Activated naive CD8-positive, alpha-beta T cell treated with anti-CD3 and anti-CD28 coated beads, Interleukin-2, amount 10 ng/mL, durations not matched to agents 7 days and 5 days (primary cell): ENCODE data around the gene EPHB6. TPM values are rescaled to one million over a fixed set of nuclear protein-coding genes. Genes with fewer than 3 reads are reported as not detected.

Experiments used
- ATAC-seq: fragments of 150-1000 bp; cut with Tn5 transposase; one replicate; pipeline ENCODE4 v1.10.0; 2021; ENCODE audit warnings: low read depth, moderate library complexity
- POLR2A ChIA-PET: fragments of 350-600 bp; sonication (Branson Sonifier 250); formaldehyde crosslinking; loops from one replicate; lab custom pipeline; 2021; ENCODE audit warnings: antibody characterized with exemption; lab: Charles Lee
- DNase-seq: peaks from one replicate; pipeline ENCODE4 v3.0.0; 2021
- H3K27ac Mint-ChIP-seq: one replicate; pipeline ENCODE4 v1.8.0; 2022; ENCODE audit warnings: mild to moderate bottlenecking, mixed read lengths
- H3K27me3 Mint-ChIP-seq: one replicate; pipeline ENCODE4 v1.8.0; 2022; ENCODE audit warnings: mild to moderate bottlenecking, moderate library complexity, mixed read lengths
- H3K36me3 Mint-ChIP-seq: one replicate; pipeline ENCODE4 v1.8.0; 2021; ENCODE audit warnings: mild to moderate bottlenecking, mixed read lengths
- H3K4me1 Mint-ChIP-seq: one replicate; pipeline ENCODE4 v1.8.0; 2021; ENCODE audit warnings: mixed read lengths
- H3K4me3 Mint-ChIP-seq: one replicate; pipeline ENCODE4 v1.8.0; 2022; ENCODE audit warnings: mild to moderate bottlenecking, moderate library complexity, mixed read lengths
- H3K9me3 Mint-ChIP-seq: one replicate; pipeline ENCODE4 v1.8.0; 2021; ENCODE audit warnings: mixed read lengths
- total RNA-seq, 2 experiments: library from RNA; stranded (reverse); gene quantifications; one replicate each; pipeline ENCODE4 v1.2.3, GENCODE V29; 2021

EPHB6 gene
- total RNA-seq, 2 experiments from 2014 or later, result 20.1 to 25.2 TPM

DNA sequence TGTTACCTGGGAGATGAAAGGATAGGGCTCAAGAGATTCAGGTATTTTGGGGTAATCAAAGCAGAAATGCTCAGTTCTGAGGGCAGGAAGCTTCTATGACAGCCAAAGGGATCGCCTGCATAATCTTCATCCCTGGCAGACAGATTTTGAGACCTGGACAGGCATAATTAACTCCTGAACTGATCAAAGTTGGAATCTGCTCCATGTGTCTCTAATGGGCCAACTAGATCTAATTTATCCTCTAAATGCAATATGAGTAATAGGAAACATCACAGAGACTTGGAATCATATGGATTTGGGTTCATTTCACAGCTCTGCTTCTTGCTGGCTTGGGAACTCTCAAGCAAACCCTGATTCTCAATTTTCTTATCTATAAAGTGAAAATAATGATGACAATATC is 41.2 kb upstream of the EPHB6 start:
- H3K4me1 Mint-ChIP-seq, result peaks cover 52% of the 10 kb centered on the region
- H3K36me3 Mint-ChIP-seq, result no peaks in the 10 kb centered on the region
- H3K27ac Mint-ChIP-seq, result peak overlapping the region; percentile 99
- ATAC-seq, result no peak
- no peaks in the 10 kb centered on the region for H3K9me3 Mint-ChIP-seq
- peaks cover 2% of the 10 kb centered on the region for H3K27me3 Mint-ChIP-seq
- DNase-seq, result no peak
- POLR2A ChIA-PET, result interaction anchor here (0.7 to 15.1 kb wide), 5 partner anchors 12 to 425 kb away, joined by 3 to 1271 read pairs (median 8); no protein-coding TSS in a partner anchor
- peak overlapping the region; percentile 7 for H3K4me3 Mint-ChIP-seq

DNA sequence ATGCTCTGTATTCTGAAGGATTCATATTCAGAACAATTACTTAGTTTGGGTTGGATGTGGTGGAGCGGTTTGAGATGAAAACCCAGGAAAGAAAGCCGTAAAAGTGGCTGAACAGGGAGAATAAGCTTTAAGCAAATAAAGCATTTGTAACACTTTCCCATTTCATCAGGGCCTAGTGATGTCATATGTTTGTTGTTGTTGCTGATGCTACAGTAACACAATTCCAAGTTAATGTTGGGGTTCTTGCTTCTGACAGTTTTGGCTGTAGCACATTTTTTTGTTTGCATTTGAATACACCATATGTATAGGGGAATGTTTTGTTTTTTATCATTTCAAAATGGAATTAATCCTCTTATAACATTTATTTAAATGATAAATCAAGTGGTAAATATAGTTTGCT is 40.4 kb upstream of the EPHB6 start:
- POLR2A ChIA-PET, result interaction anchor here (0.7 to 15.1 kb wide), 2 partner anchors 22 to 227 kb away, joined by 5 to 1271 read pairs; no protein-coding TSS in a partner anchor
- Mint-ChIP-seq H3K4me1 (peaks cover 48% of the 10 kb centered on the region), H3K36me3 (no peaks in the 10 kb centered on the region), H3K27me3 (peaks cover 2% of the 10 kb centered on the region), H3K9me3 (no peaks in the 10 kb centered on the region), H3K4me3 (peak overlapping the region; percentile 33), H3K27ac (peak overlapping the region; percentile 19)
- ATAC-seq (no peak), DNase-seq (no peak)

DNA sequence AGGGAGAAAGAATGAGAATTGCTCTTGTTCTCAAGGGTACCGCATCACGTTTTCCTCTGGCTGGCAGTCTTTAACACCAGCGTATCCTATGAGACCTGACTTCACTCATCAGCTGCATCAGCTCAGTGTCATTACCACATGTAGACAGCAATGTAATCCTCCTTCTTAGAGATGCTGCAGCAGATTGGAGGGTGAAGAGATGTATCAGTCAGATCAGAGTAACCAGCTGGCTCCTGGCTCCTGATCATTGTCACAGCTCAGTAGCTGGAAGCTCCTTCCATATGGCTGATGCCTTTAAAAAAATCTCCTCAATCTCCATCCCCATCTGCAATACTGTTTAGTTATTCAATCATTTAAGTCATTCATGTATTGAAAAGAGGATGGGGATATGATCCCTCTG is 39.7 kb upstream of the EPHB6 start:
- ATAC-seq (no peak), DNase-seq (no peak)
- H3K9me3 Mint-ChIP-seq, result no peaks in the 10 kb centered on the region
- POLR2A ChIA-PET, result interaction anchor here (15.1 kb wide), 1 partner anchor 23 kb away, joined by 1271 read pairs; no protein-coding TSS in a partner anchor
- no peaks in the 10 kb centered on the region for H3K36me3 Mint-ChIP-seq
- no peak overlapping the region for H3K27ac Mint-ChIP-seq
- H3K4me3 Mint-ChIP-seq, result no peak overlapping the region
- H3K4me1 Mint-ChIP-seq, result peaks cover 43% of the 10 kb centered on the region
- peaks cover 7% of the 10 kb centered on the region for H3K27me3 Mint-ChIP-seq

- Mint-ChIP-seq H3K27me3 (peaks cover 7% of the 10 kb centered on the region), H3K4me1 (peaks cover 21% of the 10 kb centered on the region), H3K36me3 (peaks cover 3% of the 10 kb centered on the region), H3K4me3 (no peak overlapping the region), H3K9me3 (peaks cover 3% of the 10 kb centered on the region), H3K27ac (no peak overlapping the region)
- POLR2A ChIA-PET, result interaction anchor here (0.8 kb wide), 1 partner anchor 9 kb away, joined by 3 read pairs; no protein-coding TSS in a partner anchor
- ATAC-seq, result no peak
- no peak for DNase-seq
These were observed 37.4 kb upstream of the EPHB6 start for GRCh38 chr7:142817506-142817905.

DNA sequence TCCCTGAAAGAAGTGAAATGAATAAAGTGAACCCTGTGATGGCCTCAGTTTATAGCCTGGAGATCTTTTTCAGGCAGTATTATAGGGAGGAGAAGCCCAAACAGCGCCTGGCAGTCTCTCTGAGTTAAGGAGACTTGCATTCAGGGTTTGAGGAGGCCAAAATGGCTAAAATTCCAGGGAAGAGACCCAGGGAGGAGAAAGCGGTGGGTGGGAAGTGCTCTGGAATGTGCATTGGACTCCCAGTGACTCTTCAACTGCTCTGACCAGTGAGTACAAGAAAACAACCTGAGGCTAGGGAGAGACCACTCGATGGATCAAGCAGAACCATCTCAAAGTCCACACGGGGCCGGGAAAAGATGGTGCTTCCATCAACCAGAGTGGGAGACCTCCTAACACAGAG is 35.3 kb upstream of the EPHB6 start:
- peaks cover 12% of the 10 kb centered on the region for H3K27me3 Mint-ChIP-seq
- no peak overlapping the region for H3K27ac Mint-ChIP-seq
- H3K4me3 Mint-ChIP-seq, result no peak overlapping the region
- DNase-seq, result no peak
- ATAC-seq, result no peak
- H3K36me3 Mint-ChIP-seq, result peaks cover 3% of the 10 kb centered on the region
- H3K9me3 Mint-ChIP-seq, result peaks cover 5% of the 10 kb centered on the region
- H3K4me1 Mint-ChIP-seq, result peaks cover 4% of the 10 kb centered on the region
- POLR2A ChIA-PET, result no interaction called here

GRCh38 chr7:142822714-142823113 is 32.2 kb upstream of the EPHB6 start:
- Mint-ChIP-seq H3K27ac (no peak overlapping the region), H3K36me3 (peaks cover 10% of the 10 kb centered on the region), H3K27me3 (peaks cover 16% of the 10 kb centered on the region), H3K4me1 (peaks cover 1% of the 10 kb centered on the region), H3K4me3 (no peak overlapping the region), H3K9me3 (peaks cover 8% of the 10 kb centered on the region)
- POLR2A ChIA-PET, result no interaction called here
- no peak for DNase-seq
- no peak for ATAC-seq

GRCh38 chr7:142827951-142828500 is 26.9 kb upstream of the EPHB6 start:
- POLR2A ChIA-PET, result no interaction called here
- ATAC-seq (no peak), DNase-seq (no peak)
- Mint-ChIP-seq H3K4me3 (no peak overlapping the region), H3K36me3 (peaks cover 7% of the 10 kb centered on the region), H3K4me1 (peaks cover 2% of the 10 kb centered on the region), H3K27ac (no peak overlapping the region), H3K9me3 (peaks cover 5% of the 10 kb centered on the region), H3K27me3 (peaks cover 23% of the 10 kb centered on the region)

- ATAC-seq, result no peak
- no peak for DNase-seq
- Mint-ChIP-seq H3K36me3 (no peaks in the 10 kb centered on the region), H3K4me3 (no peak overlapping the region), H3K4me1 (peaks cover 16% of the 10 kb centered on the region), H3K9me3 (no peaks in the 10 kb centered on the region), H3K27me3 (peaks cover 12% of the 10 kb centered on the region), H3K27ac (no peak overlapping the region)
- POLR2A ChIA-PET, result no interaction called here
These were observed 22.5 kb upstream of the EPHB6 start for GRCh38 chr7:142832417-142832816.

DNA sequence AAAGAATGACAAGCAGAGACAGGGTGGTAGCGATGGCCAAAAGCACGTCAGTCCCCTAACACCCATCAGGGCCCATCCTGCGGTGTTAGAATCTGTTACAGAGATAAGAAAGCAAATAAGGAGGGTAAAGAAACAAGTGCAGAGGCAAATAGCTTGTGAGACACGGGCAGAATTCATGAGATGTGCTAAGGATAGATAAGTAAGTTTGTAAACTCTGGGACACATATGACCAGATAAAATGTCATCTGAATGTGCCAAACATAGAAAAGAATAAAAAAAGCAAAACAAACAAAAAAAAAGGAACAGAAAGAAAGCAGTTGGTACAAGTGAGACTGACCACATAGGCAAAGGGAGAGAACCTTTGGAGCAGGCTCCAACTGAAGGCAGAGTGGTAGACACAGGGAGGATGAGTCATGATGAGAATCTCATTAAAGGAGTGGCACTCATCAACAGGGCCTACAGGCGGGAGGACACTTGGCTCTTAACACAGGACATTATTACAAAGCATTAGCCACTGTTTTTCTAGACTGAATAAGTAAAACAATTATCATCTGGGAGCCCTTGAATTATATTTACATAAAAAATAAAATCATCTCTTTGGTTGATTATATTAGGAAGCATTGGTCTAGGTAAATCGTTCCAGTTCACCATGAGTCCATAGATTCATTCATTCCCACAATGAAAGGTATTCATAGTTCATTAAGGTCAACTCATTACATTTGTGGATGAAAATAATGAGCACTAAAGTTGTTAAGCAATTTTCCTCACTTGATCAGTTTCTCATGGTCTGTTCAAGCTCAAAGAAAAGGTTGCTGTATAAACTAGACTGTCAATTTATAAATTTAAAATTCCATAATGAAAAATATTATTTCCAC is 21.5 kb upstream of the EPHB6 start:
- ATAC-seq (no peak), DNase-seq (no peak)
- H3K36me3 Mint-ChIP-seq, result no peaks in the 10 kb centered on the region
- H3K9me3 Mint-ChIP-seq, result no peaks in the 10 kb centered on the region
- H3K4me1 Mint-ChIP-seq, result peaks cover 14% of the 10 kb centered on the region
- peaks cover 8% of the 10 kb centered on the region for H3K27me3 Mint-ChIP-seq
- POLR2A ChIA-PET, result no interaction called here
- no peak overlapping the region for H3K4me3 Mint-ChIP-seq
- H3K27ac Mint-ChIP-seq, result no peak overlapping the region

DNA sequence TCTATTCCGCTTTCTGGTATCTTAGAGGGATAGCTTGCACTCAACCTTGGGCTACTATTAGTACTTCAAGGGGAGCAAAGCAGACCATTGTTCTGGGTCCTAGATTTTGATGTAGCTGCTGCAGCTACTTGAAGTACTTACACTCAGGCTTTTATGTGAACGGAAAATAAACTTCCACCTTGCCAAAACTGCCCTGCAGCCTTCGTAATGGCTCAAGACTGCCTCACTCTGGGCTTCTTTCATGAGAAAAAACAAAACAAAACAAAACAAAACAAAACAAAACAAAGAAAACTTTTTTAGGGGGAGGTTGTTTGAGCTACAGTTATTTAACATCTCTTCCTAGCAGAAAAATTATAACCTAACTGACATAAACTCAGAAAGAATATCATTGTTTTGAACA is 19.4 kb upstream of the EPHB6 start:
- H3K4me3 Mint-ChIP-seq, result peak overlapping the region; percentile 23
- H3K27ac Mint-ChIP-seq, result peak overlapping the region; percentile 2
- ATAC-seq, result no peak

DNA sequence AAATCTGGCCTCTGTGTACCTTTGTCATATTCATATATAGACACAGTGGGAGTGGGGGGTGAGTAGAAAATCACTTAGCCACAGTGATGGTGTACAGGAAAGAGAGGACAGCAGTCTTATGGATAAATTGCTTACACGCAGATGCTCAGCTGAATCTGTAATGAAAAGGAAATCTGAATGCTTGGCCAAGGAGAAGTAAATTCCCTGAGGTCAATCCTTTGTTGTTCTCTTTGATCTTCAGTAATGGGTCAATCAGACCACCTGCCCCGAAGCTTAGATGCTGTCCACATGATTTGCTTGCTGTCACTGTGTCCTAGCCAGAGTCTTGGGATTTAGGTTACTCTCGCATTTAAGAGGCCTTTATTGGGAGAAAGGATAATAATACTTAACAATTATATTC is 18.4 kb upstream of the EPHB6 start:
- no peaks in the 10 kb centered on the region for H3K36me3 Mint-ChIP-seq
- ATAC-seq (no peak), DNase-seq (no peak)
- H3K27me3 Mint-ChIP-seq, result peaks cover 5% of the 10 kb centered on the region
- no peak overlapping the region for H3K27ac Mint-ChIP-seq
- H3K4me3 Mint-ChIP-seq, result no peak overlapping the region
- POLR2A ChIA-PET, result interaction anchor here (0.6 to 0.8 kb wide), 2 partner anchors 23 to 52 kb away, joined by 3 read pairs; no protein-coding TSS in a partner anchor
- H3K9me3 Mint-ChIP-seq, result no peaks in the 10 kb centered on the region
- peaks cover 14% of the 10 kb centered on the region for H3K4me1 Mint-ChIP-seq

More for the DNA sequence above, 19.4 kb upstream of the EPHB6 start:
- Mint-ChIP-seq H3K4me1 (peaks cover 14% of the 10 kb centered on the region), H3K27me3 (peaks cover 7% of the 10 kb centered on the region), H3K9me3 (no peaks in the 10 kb centered on the region), H3K36me3 (no peaks in the 10 kb centered on the region)
- no peak for DNase-seq
- POLR2A ChIA-PET, result interaction anchor here (0.8 to 0.9 kb wide), 2 partner anchors 22 to 31 kb away, joined by 3 read pairs; no protein-coding TSS in a partner anchor

- Mint-ChIP-seq H3K4me1 (peaks cover 14% of the 10 kb centered on the region), H3K9me3 (no peaks in the 10 kb centered on the region), H3K36me3 (no peaks in the 10 kb centered on the region), H3K4me3 (no peak overlapping the region), H3K27me3 (peaks cover 13% of the 10 kb centered on the region), H3K27ac (no peak overlapping the region)
- DNase-seq (no peak), ATAC-seq (no peak)
- POLR2A ChIA-PET, result no interaction called here
These were observed 16.2 kb upstream of the EPHB6 start for GRCh38 chr7:142838461-142839213.

DNA sequence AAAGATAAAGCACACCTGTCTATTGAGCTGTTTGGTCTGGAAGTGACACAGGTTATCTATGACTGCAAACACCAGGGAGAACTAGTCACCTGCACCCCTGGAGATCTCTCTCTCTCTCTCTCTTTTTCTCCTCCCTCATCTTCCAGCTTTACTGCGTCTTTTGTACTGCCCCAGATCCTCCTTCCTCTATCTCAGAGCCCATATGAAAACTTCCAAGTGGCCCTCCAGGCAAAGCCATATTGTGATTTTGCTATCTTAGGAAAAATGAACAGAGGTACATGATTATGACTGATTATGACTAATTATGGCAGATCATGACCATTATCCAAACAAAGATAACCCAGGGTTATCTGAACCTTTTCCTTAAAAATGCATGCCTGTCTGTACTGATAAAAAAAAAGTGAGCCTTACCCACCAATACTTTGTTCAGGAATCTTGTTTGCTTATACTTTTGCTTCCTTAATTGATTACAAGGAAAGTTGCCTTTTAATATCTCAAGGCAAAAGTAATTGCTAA is 12.6 kb upstream of the EPHB6 start:
- no peaks in the 10 kb centered on the region for H3K36me3 Mint-ChIP-seq
- no peak overlapping the region for H3K4me3 Mint-ChIP-seq
- POLR2A ChIA-PET, result no interaction called here
- peaks cover 19% of the 10 kb centered on the region for H3K27me3 Mint-ChIP-seq
- DNase-seq (no peak), ATAC-seq (no peak)
- H3K4me1 Mint-ChIP-seq, result no peaks in the 10 kb centered on the region
- no peaks in the 10 kb centered on the region for H3K9me3 Mint-ChIP-seq
- no peak overlapping the region for H3K27ac Mint-ChIP-seq
